GM20000 (cell line): ENCODE results near the gene RPS6KA5.

ENCODE experiments used
- DNase-seq: peaks from one replicate; pipeline ENCODE4 v3.0.0; 2012; ENCODE audit warnings: low spot score
- TF ChIP-seq, protein P1 (sequence below): IDR thresholded peaks from 2 replicates; pipeline ENCODE4 v1.5.1; 2012; ENCODE audit warnings: mild to moderate bottlenecking, control low read depth; ENCODE audit errors: extremely low read depth, missing control alignments

The RPS6KA5 gene

GRCh38 chr14:91063119-91063518 lies 2.7 kb upstream of the RPS6KA5 start:
- TF ChIP-seq, protein P1, sequence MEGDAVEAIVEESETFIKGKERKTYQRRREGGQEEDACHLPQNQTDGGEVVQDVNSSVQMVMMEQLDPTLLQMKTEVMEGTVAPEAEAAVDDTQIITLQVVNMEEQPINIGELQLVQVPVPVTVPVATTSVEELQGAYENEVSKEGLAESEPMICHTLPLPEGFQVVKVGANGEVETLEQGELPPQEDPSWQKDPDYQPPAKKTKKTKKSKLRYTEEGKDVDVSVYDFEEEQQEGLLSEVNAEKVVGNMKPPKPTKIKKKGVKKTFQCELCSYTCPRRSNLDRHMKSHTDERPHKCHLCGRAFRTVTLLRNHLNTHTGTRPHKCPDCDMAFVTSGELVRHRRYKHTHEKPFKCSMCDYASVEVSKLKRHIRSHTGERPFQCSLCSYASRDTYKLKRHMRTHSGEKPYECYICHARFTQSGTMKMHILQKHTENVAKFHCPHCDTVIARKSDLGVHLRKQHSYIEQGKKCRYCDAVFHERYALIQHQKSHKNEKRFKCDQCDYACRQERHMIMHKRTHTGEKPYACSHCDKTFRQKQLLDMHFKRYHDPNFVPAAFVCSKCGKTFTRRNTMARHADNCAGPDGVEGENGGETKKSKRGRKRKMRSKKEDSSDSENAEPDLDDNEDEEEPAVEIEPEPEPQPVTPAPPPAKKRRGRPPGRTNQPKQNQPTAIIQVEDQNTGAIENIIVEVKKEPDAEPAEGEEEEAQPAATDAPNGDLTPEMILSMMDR: no peak
- peak; percentile 44 for DNase-seq

DNA sequence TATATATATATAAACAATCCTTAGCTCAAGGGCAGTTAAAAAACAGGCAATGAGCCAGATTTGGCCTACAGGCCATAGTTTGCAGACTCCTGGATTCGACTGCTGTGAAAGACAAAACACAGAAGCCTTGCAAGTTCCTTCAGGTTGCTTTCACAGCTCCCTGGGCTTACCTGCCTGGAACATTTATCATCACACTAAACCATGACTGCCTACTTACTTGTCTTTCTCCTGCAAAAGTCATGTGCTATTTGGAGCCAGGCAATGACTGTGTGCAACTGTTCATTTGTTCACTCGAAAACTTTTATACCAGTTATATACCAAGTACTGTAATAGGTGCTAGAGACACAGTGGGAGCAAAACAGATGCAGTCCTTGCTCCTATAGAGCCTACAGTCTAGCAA lies 2.2 kb upstream of the RPS6KA5 start:
- no peak for DNase-seq
- TF ChIP-seq, protein P1: no peak

DNA sequence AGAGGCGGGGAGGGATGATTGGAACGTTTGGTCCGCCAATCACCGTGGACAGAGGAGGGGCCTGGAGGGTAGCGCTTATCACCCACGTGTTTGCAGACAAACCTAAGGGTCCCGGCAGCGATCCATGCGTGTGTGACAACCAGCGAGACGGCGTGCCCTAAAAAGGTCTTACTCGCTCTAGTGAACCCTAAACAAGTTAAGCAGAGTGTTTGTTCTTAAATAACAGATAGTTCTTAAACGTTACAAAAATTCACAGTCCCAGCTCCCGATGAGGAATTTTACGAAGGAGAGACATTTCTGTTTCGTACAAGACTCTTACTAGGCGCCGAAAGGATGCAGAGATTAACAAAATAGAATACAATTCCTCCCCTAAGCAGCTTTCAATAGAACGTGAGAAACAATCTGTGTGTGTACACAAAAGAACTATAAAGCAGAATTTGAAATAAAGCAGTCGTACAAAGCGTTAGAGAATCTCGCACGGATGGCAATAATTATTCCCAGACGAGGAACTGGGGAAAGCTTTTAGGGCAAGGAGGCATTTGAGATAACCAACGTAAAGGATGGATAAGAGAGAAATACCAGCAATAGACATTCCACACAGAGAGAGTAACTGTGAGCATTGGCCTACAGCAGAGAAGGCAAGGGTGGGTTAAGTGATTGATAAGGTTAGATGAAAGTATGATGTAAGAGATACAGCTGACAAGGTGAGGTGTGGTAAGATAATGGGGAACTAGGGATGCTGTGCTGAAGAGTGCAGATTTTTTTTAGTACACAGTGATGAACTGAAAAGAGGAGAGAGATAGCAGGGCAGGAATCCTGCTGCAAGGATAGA lies 831 bp upstream of the RPS6KA5 start:
- DNase-seq: no peak
- TF ChIP-seq, protein P1: no peak

GRCh38 chr14:91059576-91060350 lies 678 bp downstream of the RPS6KA5 start:
- peak; percentile 80 for DNase-seq
- TF ChIP-seq, protein P1: peak; percentile 12

DNA sequence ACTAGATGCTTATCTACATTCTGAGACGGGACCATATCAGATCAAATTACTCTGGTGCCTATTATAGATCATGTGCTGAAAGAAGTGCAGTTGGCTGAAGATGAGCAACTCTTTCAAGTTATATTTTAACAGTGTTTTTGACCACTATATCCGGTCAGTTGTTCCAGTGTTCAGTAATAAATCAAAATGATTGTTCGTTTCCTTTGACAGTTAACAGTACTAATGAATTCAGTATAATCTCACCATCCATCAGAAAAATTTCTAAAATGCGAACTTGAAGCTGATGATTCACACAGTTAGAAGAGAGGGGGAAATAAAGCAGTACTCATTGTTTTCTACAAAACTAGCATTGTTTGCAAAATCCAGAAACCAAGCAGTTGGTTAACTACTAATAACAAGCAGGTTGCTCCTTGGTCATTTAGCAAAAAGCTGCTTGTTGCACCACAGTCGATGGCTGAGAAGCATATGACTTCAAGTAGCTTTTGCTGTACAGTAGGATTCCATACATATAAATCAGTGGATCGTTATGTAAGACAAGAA lies 2.3 kb downstream of the RPS6KA5 start:
- TF ChIP-seq, protein P1: no peak
- no peak for DNase-seq

DNA sequence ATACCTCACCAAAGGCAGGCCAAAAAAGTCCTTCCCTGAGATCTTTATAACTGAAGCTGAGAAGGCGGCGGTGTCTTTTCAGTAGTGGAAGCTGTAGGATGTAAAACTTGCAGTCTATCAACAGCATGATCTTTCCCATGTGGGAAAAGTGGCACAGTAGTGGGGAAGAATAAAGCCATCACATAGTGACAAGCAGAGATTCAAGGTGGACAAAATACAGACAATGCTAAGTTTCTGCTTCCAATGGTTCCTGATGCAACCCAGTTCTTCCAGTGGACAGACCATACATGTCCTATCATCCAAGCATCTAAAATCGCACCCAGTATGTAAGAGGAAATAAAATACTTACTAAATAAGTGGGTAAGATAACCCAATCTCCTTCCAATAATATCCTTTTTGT lies 4.1 kb downstream of the RPS6KA5 start:
- no peak for DNase-seq
- TF ChIP-seq, protein P1: no peak

GRCh38 chr14:91055016-91055415 lies 5.4 kb downstream of the RPS6KA5 start:
- no peak for DNase-seq

More at GRCh38 chr14:91055016-91055415, 5.4 kb downstream of the RPS6KA5 start:
- TF ChIP-seq, protein P1: no peak
